OCI-LY1 (cell line): ENCODE measurements around the gene KCNJ9.

Source experiments
- H2AFZ ChIP-seq: fragments of 200-600 bp; sonication (generic), shearing (Covaris generic); 2 replicates; pipeline ENCODE4 v1.6.0; 2014; ENCODE audit warnings: antibody characterized with exemption, mild to moderate bottlenecking, low read length
- H3F3A ChIP-seq: fragments of 200-600 bp; sonication (generic), shearing (Covaris generic); 2 replicates; pipeline ENCODE4 v1.6.0; 2014; ENCODE audit warnings: mild to moderate bottlenecking, antibody characterized with exemption, low read length, moderate library complexity; ENCODE audit not compliant: insufficient read depth
- H3K27ac ChIP-seq: fragments of 200-600 bp; sonication (generic); 2 replicates; pipeline ENCODE4 v1.5.1; 2014; ENCODE audit warnings: low read length, mixed run types, mild to moderate bottlenecking, low read depth; ENCODE audit not compliant: poor library complexity, severe bottlenecking
- H3K27me3 ChIP-seq: fragments of 200-600 bp; sonication (generic); 2 replicates; pipeline ENCODE4 v1.6.0; 2014; ENCODE audit warnings: antibody characterized with exemption, mild to moderate bottlenecking, low read length, moderate library complexity; ENCODE audit not compliant: insufficient read depth
- H3K36me3 ChIP-seq: fragments of 200-600 bp; sonication (generic); 2 replicates; pipeline ENCODE4 v1.6.1; 2014; ENCODE audit warnings: mild to moderate bottlenecking, antibody characterized with exemption, low read length, moderate library complexity, mixed read lengths; ENCODE audit not compliant: insufficient read depth
- H3K4me1 ChIP-seq: fragments of 200-600 bp; sonication (generic); 2 replicates; pipeline ENCODE4 v1.5.1; 2014; ENCODE audit warnings: mild to moderate bottlenecking, low read length, moderate library complexity; ENCODE audit not compliant: insufficient read depth, severe bottlenecking
- H3K4me2 ChIP-seq: fragments of 200-600 bp; sonication (generic), shearing (Covaris generic); 2 replicates; pipeline ENCODE4 v1.6.1; 2014; ENCODE audit warnings: low read length
- H3K4me3 ChIP-seq: fragments of 200-600 bp; sonication (generic); 2 replicates; pipeline ENCODE4 v1.5.1; 2014; ENCODE audit warnings: low read length, low read depth, mild to moderate bottlenecking, mixed read lengths; ENCODE audit not compliant: poor library complexity, severe bottlenecking
- H3K79me2 ChIP-seq: fragments of 200-600 bp; shearing (Covaris generic); 2 replicates; pipeline ENCODE4 v1.6.1; 2016; ENCODE audit warnings: mixed run types, low read length, mixed read lengths; ENCODE audit not compliant: insufficient read depth
- H3K9ac ChIP-seq: fragments of 200-600 bp; sonication (generic), shearing (Covaris generic); 2 replicates; pipeline ENCODE4 v1.6.1; 2014; ENCODE audit warnings: mild to moderate bottlenecking, low read length, mixed read lengths
- H3K9me2 ChIP-seq: fragments of 200-600 bp; sonication (generic), shearing (Covaris generic); 2 replicates; pipeline ENCODE4 v1.6.1; 2014; ENCODE audit warnings: low read depth, mild to moderate bottlenecking, low read length, mixed read lengths
- H3K9me3 ChIP-seq: fragments of 200-600 bp; shearing (Covaris generic); 2 replicates; pipeline ENCODE4 v1.6.1; 2014; ENCODE audit warnings: low read length, mixed read lengths
- H4K20me1 ChIP-seq: fragments of 200-600 bp; sonication (generic), shearing (Covaris generic); 2 replicates; pipeline ENCODE4 v1.6.0; 2016; ENCODE audit warnings: mild to moderate bottlenecking, low read length; ENCODE audit not compliant: insufficient read depth
- CTCF ChIP-seq: fragments of 200-600 bp; sonication (generic), shearing (Covaris generic); IDR thresholded peaks from 2 replicates; pipeline ENCODE4 v1.5.1; 2017; ENCODE audit warnings: mild to moderate bottlenecking, antibody characterized with exemption, low read length, moderate library complexity, mixed read lengths
- EZH2 ChIP-seq: fragments of 200-600 bp; sonication (generic), shearing (Covaris generic); IDR thresholded peaks from 2 replicates; pipeline ENCODE4 v1.8.0; 2017; ENCODE audit warnings: borderline replicate concordance, mixed run types, mild to moderate bottlenecking, antibody characterized with exemption, low read length, moderate library complexity, mixed read lengths

The KCNJ9 gene

DNA sequence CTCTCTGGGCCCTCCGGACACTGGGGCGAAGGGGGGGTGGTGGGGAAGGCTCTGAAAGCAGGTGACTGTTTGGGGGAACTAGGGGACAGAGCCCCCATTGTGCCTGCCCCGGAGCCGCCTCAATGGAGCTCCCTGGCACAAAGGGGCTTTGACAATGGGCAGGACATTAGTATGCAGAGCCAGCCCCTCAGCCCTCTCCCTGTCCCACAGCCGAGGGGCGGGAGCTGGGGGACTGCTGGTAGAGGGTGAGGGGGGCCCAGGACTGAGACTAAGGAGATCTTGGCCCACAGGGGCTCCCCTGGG, 19.2 kb upstream of the KCNJ9 start:
- H3K4me2 ChIP-seq = no peak overlapping the region
- no peaks in the 10 kb centered on the region for H3F3A ChIP-seq
- no peaks in the 10 kb centered on the region for H3K9me3 ChIP-seq
- no peaks in the 10 kb centered on the region for H3K4me1 ChIP-seq
- H3K27ac ChIP-seq = no peak overlapping the region
- no peaks in the 10 kb centered on the region; the same call in none of the 2 replicates for H3K27me3 ChIP-seq
- no peak overlapping the region for H2AFZ ChIP-seq
- H3K9ac ChIP-seq = no peak overlapping the region
- TF ChIP-seq EZH2 (no peak), CTCF (no peak)
- no peaks in the 10 kb centered on the region for H3K9me2 ChIP-seq
- H3K79me2 ChIP-seq = no peaks in the 10 kb centered on the region
- no peak overlapping the region for H3K4me3 ChIP-seq
- no peaks in the 10 kb centered on the region for H4K20me1 ChIP-seq
- no peaks in the 10 kb centered on the region for H3K36me3 ChIP-seq

DNA sequence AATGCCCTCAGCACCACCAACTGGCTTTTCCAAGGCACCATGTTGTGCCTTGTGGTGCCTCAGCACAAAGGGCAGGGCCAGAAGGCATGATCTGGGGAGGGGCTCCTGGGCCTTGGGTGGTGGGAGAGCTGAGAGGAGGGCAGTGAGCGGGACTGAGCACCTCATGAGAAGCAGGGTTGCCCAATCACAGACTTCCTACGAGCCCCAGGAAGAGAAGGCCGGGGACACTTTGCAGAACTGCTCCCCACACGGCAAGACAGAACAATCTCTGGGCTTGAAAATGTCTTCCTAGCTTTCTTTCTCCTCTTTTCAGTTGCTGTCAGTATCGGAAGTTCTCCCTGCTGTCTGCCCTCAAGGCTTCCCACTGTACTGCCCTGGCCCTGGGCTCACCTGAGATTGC, 18.2 kb upstream of the KCNJ9 start:
- no peaks in the 10 kb centered on the region for H3K9me2 ChIP-seq

DNA sequence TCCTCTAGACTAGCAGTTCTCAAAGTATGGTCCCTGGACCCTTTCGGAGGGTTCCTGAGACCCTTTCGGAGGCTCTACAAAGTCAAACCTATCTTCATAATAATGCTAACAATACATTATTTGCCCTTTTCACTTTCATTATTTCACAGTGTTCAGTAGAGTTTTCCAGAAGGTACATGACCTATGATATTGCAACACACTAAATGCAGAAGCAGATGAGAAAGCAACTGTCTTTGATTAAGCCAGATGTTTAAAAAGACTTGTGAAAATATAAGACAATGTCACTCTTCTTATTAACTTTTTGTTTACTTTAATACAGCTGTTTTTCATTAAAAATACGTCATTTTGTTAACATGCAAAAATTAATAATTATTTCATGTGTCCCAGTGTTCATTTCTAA, 17.2 kb upstream of the KCNJ9 start:
- Histone ChIP-seq H2AFZ (no peak overlapping the region), H3K79me2 (no peaks in the 10 kb centered on the region), H3F3A (no peaks in the 10 kb centered on the region), H3K9me3 (no peaks in the 10 kb centered on the region), H3K4me1 (no peaks in the 10 kb centered on the region), H3K9me2 (no peaks in the 10 kb centered on the region), H3K27ac (no peak overlapping the region), H3K4me3 (no peak overlapping the region), H3K9ac (no peak overlapping the region), H4K20me1 (no peaks in the 10 kb centered on the region), H3K36me3 (no peaks in the 10 kb centered on the region), H3K4me2 (no peak overlapping the region), H3K27me3 (no peaks in the 10 kb centered on the region; the same call in none of the 2 replicates)
- TF ChIP-seq EZH2 (no peak), CTCF (no peak)

More for the DNA sequence above, 18.2 kb upstream of the KCNJ9 start:
- H3K79me2 ChIP-seq = no peaks in the 10 kb centered on the region
- H3K4me1 ChIP-seq = no peaks in the 10 kb centered on the region
- no peaks in the 10 kb centered on the region for H3F3A ChIP-seq
- no peaks in the 10 kb centered on the region for H3K9me3 ChIP-seq
- no peak overlapping the region for H3K27ac ChIP-seq
- TF ChIP-seq EZH2 (no peak), CTCF (no peak)
- H3K9ac ChIP-seq = no peak overlapping the region
- H4K20me1 ChIP-seq = no peaks in the 10 kb centered on the region
- H3K4me3 ChIP-seq = no peak overlapping the region
- H2AFZ ChIP-seq = no peak overlapping the region
- no peak overlapping the region for H3K4me2 ChIP-seq
- H3K27me3 ChIP-seq = no peaks in the 10 kb centered on the region; the same call in none of the 2 replicates
- H3K36me3 ChIP-seq = no peaks in the 10 kb centered on the region
